H1 (cell line): ENCODE results near the gene NPSR1. TPM values are rescaled to one million over a fixed set of nuclear protein-coding genes. Genes with fewer than 3 reads are reported as not detected.

Experiments used
- CTCF ChIA-PET: fragments of 300-600 bp; sonication (Branson Sonifier 250); formaldehyde crosslinking; loops from one replicate; lab custom pipeline; 2021; ENCODE audit not compliant: partially characterized antibody; lab: Charles Lee
- POLR2A ChIA-PET: fragments of 300-600 bp; sonication (Branson Sonifier 250); formaldehyde crosslinking; loops from one replicate; lab custom pipeline; 2021; ENCODE audit warnings: inconsistent platforms; ENCODE audit not compliant: partially characterized antibody; lab: Charles Lee
- DNase-seq, 2 experiments: peaks; one replicate each; pipeline versions ENCODE4 v3.0.0 to v3.0.0-alpha.2; 2010 to 2022; ENCODE audit warnings: low spot score in 2 of 2, low read depth in 1 of 2, mixed read lengths in 1 of 2
- FAIRE-seq: peaks from 2 replicates; lab custom pipeline; 2011; peaks lifted over from hg19 to GRCh38; lab: Jason Lieb, UNC
- H2AFZ ChIP-seq: 2 replicates; pipeline ENCODE4 v1.8.1; 2012; ENCODE audit warnings: low read length, inconsistent platforms
- H2AK5ac ChIP-seq: 2 replicates; pipeline ENCODE4 v1.6.1; 2013; ENCODE audit warnings: low read depth, low read length
- H2BK120ac ChIP-seq: replicated peaks from 2 replicates; pipeline ENCODE3; 2013; ENCODE audit warnings: low read depth, low read length, inconsistent platforms
- H2BK12ac ChIP-seq: 2 replicates; pipeline ENCODE4 v1.6.1; 2013; ENCODE audit warnings: low read depth, low read length
- H2BK15ac ChIP-seq: 2 replicates; pipeline ENCODE4 v1.6.1; 2013; ENCODE audit warnings: low read length
- H2BK20ac ChIP-seq: 2 replicates; pipeline ENCODE4 v1.6.1; 2013; ENCODE audit warnings: low read length
- H2BK5ac ChIP-seq: 2 replicates; pipeline ENCODE4 v1.6.1; 2013; ENCODE audit warnings: low read depth, low read length
- H3K14ac ChIP-seq: 2 replicates; pipeline ENCODE4 v1.6.1; 2013; ENCODE audit warnings: inconsistent platforms; ENCODE audit not compliant: insufficient read length
- H3K18ac ChIP-seq: 2 replicates; pipeline ENCODE4 v1.6.1; 2013; ENCODE audit warnings: low read length; ENCODE audit errors: extremely low read depth
- H3K23ac ChIP-seq: 2 replicates; pipeline ENCODE4 v1.6.1; 2013; ENCODE audit warnings: inconsistent platforms; ENCODE audit not compliant: insufficient read length
- H3K23me2 ChIP-seq: 2 replicates; pipeline ENCODE4 v1.6.1; 2013; ENCODE audit warnings: low read depth, low read length
- H3K27ac ChIP-seq: 2 replicates; pipeline ENCODE4 v1.6.1; 2011; ENCODE audit warnings: low read depth, low read length, inconsistent platforms
- H3K27me3 ChIP-seq, 4 experiments: replicated peaks in 1 of 4; 1 replicate in 1 of 4; 2 replicates in 3 of 4; pipeline versions ENCODE4 v1.6.1 to v1.8.1; 2011 to 2013; ENCODE audit warnings: low read length in 3 of 4, mild to moderate bottlenecking in 3 of 4, inconsistent platforms in 2 of 4, mixed read lengths in 2 of 4, moderate library complexity in 1 of 4; ENCODE audit not compliant: control insufficient read depth in 3 of 4, insufficient read depth in 3 of 4; ENCODE audit errors: extremely low read depth in 1 of 4
- H3K36me3 ChIP-seq, 4 experiments: 2 replicates each; pipeline versions ENCODE4 v1.6.1 to v1.8.1; 2011 to 2013; ENCODE audit warnings: mild to moderate bottlenecking in 4 of 4, low read length in 3 of 4, moderate library complexity in 2 of 4, control low read depth in 1 of 4, inconsistent platforms in 1 of 4; ENCODE audit not compliant: insufficient read depth in 4 of 4, control insufficient read depth in 2 of 4
- H3K4ac ChIP-seq: replicated peaks from 2 replicates; pipeline ENCODE3; 2013; ENCODE audit warnings: low read length, low read depth, mixed read lengths, inconsistent platforms; ENCODE audit not compliant: insufficient read length
- H3K4me1 ChIP-seq, 4 experiments: replicated peaks in 1 of 4; 1 replicate in 1 of 4; 2 replicates in 3 of 4; pipeline versions ENCODE4 v1.6.1 to v1.8.1; 2011 to 2013; ENCODE audit warnings: low read length in 3 of 4, inconsistent platforms in 2 of 4, mixed read lengths in 1 of 4; ENCODE audit not compliant: insufficient read depth in 4 of 4, control insufficient read depth in 3 of 4
- H3K4me2 ChIP-seq, 2 experiments: 2 replicates each; pipeline versions ENCODE4 v1.6.1 to v1.8.1; 2011 to 2013; ENCODE audit warnings: low read depth in 2 of 2, low read length in 2 of 2, control low read depth in 1 of 2, inconsistent platforms in 1 of 2, mild to moderate bottlenecking in 1 of 2; ENCODE audit not compliant: insufficient read depth in 1 of 2
- H3K4me3 ChIP-seq, 4 experiments: fragments of 200-600, 300-600 bp in 1 of 4; sonication (generic), shearing (Covaris generic), sonication (Bioruptor Twin) in 1 of 4; 2 replicates each; pipeline versions ENCODE4 v1.5.1 to v1.8.1; 2011 to 2016; ENCODE audit warnings: low read length in 4 of 4, low read depth in 3 of 4, control low read depth in 2 of 4, inconsistent platforms in 2 of 4, mild to moderate bottlenecking in 2 of 4, mixed read lengths in 1 of 4, moderate library complexity in 1 of 4; ENCODE audit not compliant: insufficient read depth in 2 of 4; ENCODE audit errors: extremely low read depth in 1 of 4
- H3K56ac ChIP-seq: replicated peaks from 2 replicates; pipeline ENCODE3; 2013; ENCODE audit warnings: low read depth, mild to moderate bottlenecking, mixed read lengths, low read length, inconsistent platforms; ENCODE audit not compliant: insufficient read length
- H3K79me1 ChIP-seq: 2 replicates; pipeline ENCODE4 v1.6.1; 2013; ENCODE audit warnings: low read depth, low read length, control low read depth
- H3K79me2 ChIP-seq, 2 experiments: 2 replicates each; pipeline versions ENCODE4 v1.6.1 to v1.8.1; 2012 to 2013; ENCODE audit warnings: low read length in 2 of 2, mild to moderate bottlenecking in 2 of 2, inconsistent platforms in 1 of 2; ENCODE audit not compliant: insufficient read depth in 2 of 2, control insufficient read depth in 1 of 2
- H3K9ac ChIP-seq, 4 experiments: replicated peaks in 1 of 4; 1 replicate in 1 of 4; 2 replicates in 3 of 4; pipeline versions ENCODE4 v1.6.1 to v1.8.1; 2011 to 2013; ENCODE audit warnings: low read depth in 3 of 4, low read length in 3 of 4, control low read depth in 2 of 4, mild to moderate bottlenecking in 2 of 4, moderate library complexity in 2 of 4, inconsistent platforms in 1 of 4; ENCODE audit errors: extremely low read depth in 1 of 4
- H3K9me3 ChIP-seq, 2 experiments: 2 replicates each; pipeline versions ENCODE4 v1.6.1 to v1.8.1; 2012 to 2013; ENCODE audit warnings: mild to moderate bottlenecking in 2 of 2, moderate library complexity in 2 of 2, control low read depth in 1 of 2, inconsistent platforms in 1 of 2, low read depth in 1 of 2, low read length in 1 of 2, mixed read lengths in 1 of 2; ENCODE audit not compliant: insufficient read depth in 2 of 2
- H4K20me1 ChIP-seq, 2 experiments: replicated peaks in 1 of 2; 2 replicates each; pipeline versions ENCODE3 to v1.8.1; 2011 to 2013; ENCODE audit warnings: inconsistent platforms in 2 of 2, low read length in 2 of 2, mild to moderate bottlenecking in 1 of 2; ENCODE audit not compliant: insufficient read depth in 2 of 2, control insufficient read depth in 1 of 2
- H4K5ac ChIP-seq: 2 replicates; pipeline ENCODE4 v1.6.1; 2013; ENCODE audit warnings: low read length, low read depth, mixed read lengths, inconsistent platforms; ENCODE audit not compliant: insufficient read length
- H4K8ac ChIP-seq: 2 replicates; pipeline ENCODE4 v1.8.0; 2013; ENCODE audit warnings: mild to moderate bottlenecking, moderate library complexity, low read length, inconsistent platforms; ENCODE audit not compliant: insufficient read depth; ENCODE audit errors: extremely low read depth
- H4K91ac ChIP-seq: replicated peaks from 2 replicates; pipeline ENCODE3; 2013; ENCODE audit warnings: low read length, mixed read lengths, inconsistent platforms; ENCODE audit not compliant: insufficient read length
- BCL11A ChIP-seq, 2 experiments: IDR thresholded peaks; one replicate each; pipeline ENCODE4 v1.6.1; 2011; ENCODE audit warnings: low read depth in 2 of 2, low read length in 2 of 2, mild to moderate bottlenecking in 2 of 2
- BRCA1 ChIP-seq: IDR thresholded peaks from 2 replicates; pipeline ENCODE4 v1.6.1; 2012; ENCODE audit warnings: low read depth, low read length, improper control_type of control experiment
- CTCF ChIP-seq, 3 experiments: IDR thresholded peaks; 1 replicate in 2 of 3; 2 replicates in 1 of 3; pipeline versions ENCODE4 v1.5.1 to v1.6.1; 2011; ENCODE audit warnings: low read length in 3 of 3, mild to moderate bottlenecking in 3 of 3, inconsistent platforms in 2 of 3, low read depth in 1 of 3, moderate library complexity in 1 of 3; ENCODE audit not compliant: insufficient read depth in 1 of 3; ENCODE audit errors: control extremely low read depth in 1 of 3
- GABPA ChIP-seq: IDR thresholded peaks from 2 replicates; pipeline ENCODE4 v1.6.1; 2011; ENCODE audit warnings: mild to moderate bottlenecking, low read length, moderate library complexity, borderline replicate concordance; ENCODE audit not compliant: insufficient read depth
- KDM4A ChIP-seq: IDR thresholded peaks from one replicate; pipeline ENCODE4 v1.7.1; 2012; ENCODE audit warnings: low read depth, mild to moderate bottlenecking, moderate library complexity, low read length, inconsistent platforms; ENCODE audit not compliant: severe bottlenecking
- NANOG ChIP-seq: IDR thresholded peaks from 2 replicates; pipeline ENCODE4 v1.6.1; 2011; ENCODE audit warnings: low read length, low read depth, mild to moderate bottlenecking, inconsistent platforms; ENCODE audit not compliant: insufficient read depth, poor library complexity, severe bottlenecking
- POU5F1 ChIP-seq: IDR thresholded peaks from 2 replicates; pipeline ENCODE4 v1.6.1; 2011; ENCODE audit warnings: low read depth, mild to moderate bottlenecking, low read length, moderate library complexity
- RAD21 ChIP-seq, 2 experiments: IDR thresholded peaks in 1 of 2; conservative IDR thresholded peaks in 1 of 2; 2 replicates each; pipeline ENCODE4 v1.6.1; 2011; ENCODE audit warnings: low read depth in 2 of 2, low read length in 2 of 2, improper control_type of control experiment in 1 of 2, inconsistent platforms in 1 of 2, mild to moderate bottlenecking in 1 of 2, moderate library complexity in 1 of 2
- SIX5 ChIP-seq: IDR thresholded peaks from 2 replicates; pipeline ENCODE4 v1.6.1; 2011; ENCODE audit warnings: mild to moderate bottlenecking, low read depth, low read length
- TAF1 ChIP-seq: IDR thresholded peaks from 2 replicates; pipeline ENCODE4 v1.6.1; 2011; ENCODE audit warnings: mild to moderate bottlenecking, low read depth, low read length
- polyA plus RNA-seq, 7 experiments: library from polyadenylated mRNA; depleted of rRNA in 3 of 7; stranded (reverse) in 5 of 7; unstranded in 2 of 7; fragments of >200 nt in 5 of 7; fragments of 200-250 nt in 2 of 7; gene quantifications; 1 replicate in 5 of 7; 2 replicates in 1 of 7; 4 replicates in 1 of 7; pipeline versions ENCODE4 v1.2.1 to v1.2.3, GENCODE V29; 2011 to 2013; ENCODE audit warnings: missing spikeins in 2 of 7, mixed read lengths in 2 of 7
- total RNA-seq: library from RNA; stranded (reverse); fragmentation: NEBNext Ultra II Directional; extraction: Animal tissue kit (Norgen Biotek cat#: 25700); gene quantifications from 2 replicates; pipeline ENCODE4 v1.2.1, GENCODE V29; 2021

NPSR1 gene
- total and polyA plus RNA-seq, 2 of the 8 experiments (the other 6 are each of a cell fraction or from before 2014, with no cell fraction given), result not detected

- Histone ChIP-seq H3K4ac (no peak overlapping the region), H3K4me2 (no peak overlapping the region), H3K9me3 (no peaks in the 10 kb centered on the region), H3K9ac (no peak overlapping the region), H3K4me1 (no peaks in the 10 kb centered on the region; a peak in 2 of 7 replicates), H4K20me1 (no peaks in the 10 kb centered on the region), H3K27ac (no peak overlapping the region), H3K36me3 (no peaks in the 10 kb centered on the region), H3K14ac (no peak overlapping the region), H2AFZ (no peak overlapping the region), H3K79me1 (no peaks in the 10 kb centered on the region), H3K23ac (no peak overlapping the region), H2AK5ac (no peak overlapping the region), H3K56ac (no peak overlapping the region), H2BK15ac (no peak overlapping the region), H3K79me2 (no peaks in the 10 kb centered on the region), H3K27me3 (no peaks in the 10 kb centered on the region), H4K5ac (no peak overlapping the region), H3K4me3 (no peak overlapping the region), H2BK120ac (no peak overlapping the region), H4K91ac (no peak overlapping the region), H2BK12ac (no peak overlapping the region), H2BK5ac (no peak overlapping the region), H3K23me2 (no peaks in the 10 kb centered on the region), H3K18ac (no peak overlapping the region), H4K8ac (no peak overlapping the region), H2BK20ac (no peak overlapping the region)
- no peak for DNase-seq
- ChIA-PET CTCF (interaction anchor here (1.0 to 1.6 kb wide), 5 partner anchors 13 to 166 kb away, joined by 3 to 4 read pairs (median 3); no protein-coding TSS in a partner anchor), POLR2A (no interaction called here)
- no peak for FAIRE-seq
- TF ChIP-seq POU5F1 (no peak), SIX5 (no peak), BCL11A (IDR thresholded peaks at IDR 0.05; ENCODE audit: low read depth in 2 of 2, low read length in 2 of 2) (no peak), CTCF (IDR thresholded peaks at IDR 0.05; ENCODE audit: control extremely low read depth in 1 of 3, insufficient read depth in 1 of 3, low read depth in 1 of 3, low read length in 3 of 3) (no peak), BRCA1 (no peak), RAD21 (IDR thresholded peaks at IDR 0.05 in 1 of 2, conservative IDR thresholded peaks at IDR 0.05 in 1 of 2; ENCODE audit: low read depth in 2 of 2, low read length in 2 of 2) (no peak), KDM4A (no peak), NANOG (no peak), TAF1 (no peak), GABPA (no peak)
Observed at GRCh38 chr7:34761627-34762026, 103.6 kb downstream of the NPSR1 start.
